HL-60 (cell line): Measurements from ENCODE around the gene COPB2.

Experiments used
- DNase-seq, 2 experiments: peaks; one replicate each; pipeline ENCODE4 v3.0.0-alpha.2; 2010 to 2020; ENCODE audit warnings: low read depth in 1 of 2, low spot score in 1 of 2
- H3K27ac ChIP-seq: fragments of 250-450 bp; sonication (Bioruptor Pico); replicated peaks from 2 replicates; pipeline ENCODE4 v1.5.1; 2020; ENCODE audit warnings: mild to moderate bottlenecking, moderate library complexity
- H3K27me3 ChIP-seq: fragments of 250-450 bp; sonication (Bioruptor Pico); 2 replicates; pipeline ENCODE4 v1.5.1; 2021; ENCODE audit warnings: mild to moderate bottlenecking, moderate library complexity; ENCODE audit not compliant: insufficient read depth, poor library complexity, severe bottlenecking
- H3K4me3 ChIP-seq: replicated peaks from 2 replicates; pipeline ENCODE4 v1.5.1; 2011; ENCODE audit warnings: mild to moderate bottlenecking, control low read depth, low read length; ENCODE audit not compliant: insufficient read depth
- CTCF ChIP-seq: IDR thresholded peaks from one replicate; pipeline ENCODE4 v1.5.1; 2011; ENCODE audit warnings: low read length, control low read depth, inconsistent platforms; ENCODE audit not compliant: insufficient read depth
- GABPA ChIP-seq: IDR thresholded peaks from 2 replicates; pipeline ENCODE4 v1.6.1; 2012; ENCODE audit warnings: low read depth
- POLR2AphosphoS5 ChIP-seq: IDR thresholded peaks from 2 replicates; pipeline ENCODE4 v1.6.1; 2012; ENCODE audit warnings: low read depth
- SPI1 ChIP-seq: IDR thresholded peaks from 2 replicates; pipeline ENCODE4 v1.6.1; 2012; ENCODE audit warnings: low read depth, mild to moderate bottlenecking, borderline replicate concordance
- TF ChIP-seq, protein P1 (sequence below): IDR thresholded peaks from 2 replicates; pipeline ENCODE4 v1.6.1; 2012; ENCODE audit warnings: low read depth; ENCODE audit not compliant: insufficient replicate concordance

COPB2 gene

DNA sequence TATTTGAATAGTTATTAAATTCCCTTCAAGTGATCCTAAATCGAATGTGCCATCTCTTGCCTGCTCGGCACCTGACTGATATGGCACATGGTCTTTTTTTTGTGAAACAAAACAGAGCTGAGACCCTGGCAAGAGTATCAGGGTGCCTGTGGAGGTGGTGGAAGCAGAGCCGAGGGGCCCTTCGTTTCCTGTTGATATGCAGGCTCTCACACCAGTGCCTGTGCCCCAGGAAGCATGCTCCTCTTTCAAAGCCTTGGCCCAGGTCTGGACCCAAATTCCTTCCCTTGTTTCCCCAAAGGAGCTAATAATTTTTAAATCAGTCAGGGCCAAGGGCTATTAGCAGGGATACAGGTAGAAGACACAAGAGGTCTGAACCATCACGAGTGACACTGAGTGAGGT lies 67.1 kb downstream of the COPB2 start:
- Histone ChIP-seq H3K27ac (no peak overlapping the region), H3K4me3 (no peak overlapping the region), H3K27me3 (peaks cover 3% of the 10 kb centered on the region)
- DNase-seq, result no peak
- no peak for TF ChIP-seq GABPA
- TF ChIP-seq SPI1, result no peak
- no peak for TF ChIP-seq POLR2AphosphoS5

DNA sequence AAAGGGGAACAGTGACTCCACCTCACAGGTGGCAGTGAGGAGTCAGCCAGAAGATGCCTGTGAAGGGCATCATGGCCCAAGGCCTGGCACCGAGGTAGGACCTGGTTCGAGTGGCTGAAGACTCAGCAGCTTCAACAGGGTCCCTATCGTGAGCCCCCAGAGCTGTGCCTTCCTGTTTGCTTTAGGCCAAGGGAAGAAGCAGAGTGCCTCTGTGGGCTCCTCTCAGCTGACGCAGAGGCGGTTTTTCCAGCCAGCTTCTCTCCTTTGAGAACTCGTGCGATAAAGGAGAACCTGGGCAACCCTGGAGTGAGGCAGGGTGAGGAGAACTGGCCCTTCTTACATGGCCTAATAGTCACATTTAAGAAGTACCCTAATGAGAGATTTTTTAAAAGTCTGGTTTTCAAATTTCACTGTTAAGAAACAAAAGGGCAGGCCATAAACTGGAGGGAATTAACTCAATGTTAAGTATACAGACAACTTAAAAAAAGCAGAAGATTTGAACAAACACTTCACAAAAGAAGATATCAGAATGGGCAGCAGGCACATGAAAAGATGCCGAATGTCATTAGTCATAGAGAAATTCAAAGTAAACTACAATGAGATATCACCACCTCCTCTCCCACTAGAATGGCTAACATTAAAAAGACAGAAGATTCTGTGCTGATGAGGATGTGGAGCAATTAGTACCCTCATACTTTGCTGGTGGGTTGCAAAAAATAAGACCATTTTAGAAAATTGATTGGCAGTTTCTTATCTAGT lies 68.7 kb downstream of the COPB2 start:
- TF ChIP-seq GABPA, result no peak
- no peak for TF ChIP-seq SPI1
- no peak for TF ChIP-seq POLR2AphosphoS5
- TF ChIP-seq, protein P1, sequence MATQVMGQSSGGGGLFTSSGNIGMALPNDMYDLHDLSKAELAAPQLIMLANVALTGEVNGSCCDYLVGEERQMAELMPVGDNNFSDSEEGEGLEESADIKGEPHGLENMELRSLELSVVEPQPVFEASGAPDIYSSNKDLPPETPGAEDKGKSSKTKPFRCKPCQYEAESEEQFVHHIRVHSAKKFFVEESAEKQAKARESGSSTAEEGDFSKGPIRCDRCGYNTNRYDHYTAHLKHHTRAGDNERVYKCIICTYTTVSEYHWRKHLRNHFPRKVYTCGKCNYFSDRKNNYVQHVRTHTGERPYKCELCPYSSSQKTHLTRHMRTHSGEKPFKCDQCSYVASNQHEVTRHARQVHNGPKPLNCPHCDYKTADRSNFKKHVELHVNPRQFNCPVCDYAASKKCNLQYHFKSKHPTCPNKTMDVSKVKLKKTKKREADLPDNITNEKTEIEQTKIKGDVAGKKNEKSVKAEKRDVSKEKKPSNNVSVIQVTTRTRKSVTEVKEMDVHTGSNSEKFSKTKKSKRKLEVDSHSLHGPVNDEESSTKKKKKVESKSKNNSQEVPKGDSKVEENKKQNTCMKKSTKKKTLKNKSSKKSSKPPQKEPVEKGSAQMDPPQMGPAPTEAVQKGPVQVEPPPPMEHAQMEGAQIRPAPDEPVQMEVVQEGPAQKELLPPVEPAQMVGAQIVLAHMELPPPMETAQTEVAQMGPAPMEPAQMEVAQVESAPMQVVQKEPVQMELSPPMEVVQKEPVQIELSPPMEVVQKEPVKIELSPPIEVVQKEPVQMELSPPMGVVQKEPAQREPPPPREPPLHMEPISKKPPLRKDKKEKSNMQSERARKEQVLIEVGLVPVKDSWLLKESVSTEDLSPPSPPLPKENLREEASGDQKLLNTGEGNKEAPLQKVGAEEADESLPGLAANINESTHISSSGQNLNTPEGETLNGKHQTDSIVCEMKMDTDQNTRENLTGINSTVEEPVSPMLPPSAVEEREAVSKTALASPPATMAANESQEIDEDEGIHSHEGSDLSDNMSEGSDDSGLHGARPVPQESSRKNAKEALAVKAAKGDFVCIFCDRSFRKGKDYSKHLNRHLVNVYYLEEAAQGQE, result no peak
- no peak for TF ChIP-seq CTCF
- H3K27ac ChIP-seq, result no peak overlapping the region
- no peak for DNase-seq

GRCh38 chr3:139319428-139320402 lies 69.7 kb downstream of the COPB2 start:
- TF ChIP-seq CTCF, result peak; percentile 29
- TF ChIP-seq POLR2AphosphoS5, result no peak
- peak in 1 of 2 experiments; percentile 14 for DNase-seq
- H3K27me3 ChIP-seq, result peaks cover 3% of the 10 kb centered on the region
- H3K27ac ChIP-seq, result no peak overlapping the region
- no peak overlapping the region for H3K4me3 ChIP-seq

More for the DNA sequence above, 68.7 kb downstream of the COPB2 start:
- Histone ChIP-seq H3K4me3 (no peak overlapping the region), H3K27me3 (peaks cover 3% of the 10 kb centered on the region)

- H3K27ac ChIP-seq, result no peak overlapping the region
- TF ChIP-seq CTCF (no peak), SPI1 (no peak), POLR2AphosphoS5 (no peak), GABPA (no peak)
- TF ChIP-seq, protein P1, result no peak
Observed at GRCh38 chr3:139318826-139319225, 70.6 kb downstream of the COPB2 start.

More at GRCh38 chr3:139318826-139319225, 70.6 kb downstream of the COPB2 start:
- no peak for DNase-seq
- H3K27me3 ChIP-seq, result peaks cover 3% of the 10 kb centered on the region
- H3K4me3 ChIP-seq, result no peak overlapping the region
